Measurements from ENCODE around the gene WFDC12.
A peak's percentile ranks its signal among the peaks of the same experiment; 100 is the strongest.

WFDC12 gene

GRCh38 chr20:45115386-45115774 lies 8.9 kb downstream of the WFDC12 start:
- 83 to 91% methylated on average over 3 of the region's 3 CpGs for WGBS, 2 experiments (ENCODE audit: insufficient coverage in 2 of 2)
- H3K9me3 ChIP-seq (ENCODE audit: control insufficient read depth, low read length), result no peaks in the 10 kb centered on the region
- H3K4me3 ChIP-seq (ENCODE audit: extremely low read depth, insufficient read depth, low read length, poor library complexity, severe bottlenecking), result no peak overlapping the region
- no peaks in the 10 kb centered on the region for H3K36me3 ChIP-seq (ENCODE audit: control insufficient read depth, insufficient read depth, low read length)
- H3K27ac ChIP-seq (ENCODE audit: low read depth, low read length, severe bottlenecking), result no peak overlapping the region
- no peaks in the 10 kb centered on the region for H3K4me1 ChIP-seq (ENCODE audit: control insufficient read depth, insufficient read depth, low read length, poor library complexity, severe bottlenecking)

GRCh38 chr20:45114465-45115385 lies 9.5 kb downstream of the WFDC12 start, which contains the start of gene WFDC5:
TSS of gene WFDC5 (minus strand) at chr20:45115174. CDS start at chr20:45115083, 91 bp downstream.
- Histone ChIP-seq H3K9me3 (ENCODE audit: control insufficient read depth, low read length) (no peaks in the 10 kb centered on the region), H3K27ac (ENCODE audit: low read depth, low read length, severe bottlenecking) (no peak within 1 kb of the TSS), H3K4me1 (ENCODE audit: control insufficient read depth, insufficient read depth, low read length, poor library complexity, severe bottlenecking) (no peaks in the 10 kb centered on the region), H3K4me3 (ENCODE audit: extremely low read depth, insufficient read depth, low read length, poor library complexity, severe bottlenecking) (no peak within 1 kb of the TSS), H3K36me3 (ENCODE audit: control insufficient read depth, insufficient read depth, low read length) (no peaks in the 10 kb centered on the region)
- WGBS, 2 experiments (ENCODE audit: insufficient coverage in 2 of 2), result 66 to 70% methylated on average over 10 to 15 of the region's 16 CpGs

- no peaks in the 10 kb centered on the region for H3K36me3 ChIP-seq (ENCODE audit: control insufficient read depth, insufficient read depth, low read length)
- no peak overlapping the region for H3K27ac ChIP-seq (ENCODE audit: low read depth, low read length, severe bottlenecking)
- H3K9me3 ChIP-seq (ENCODE audit: control insufficient read depth, low read length), result no peaks in the 10 kb centered on the region
- no peaks in the 10 kb centered on the region for H3K4me1 ChIP-seq (ENCODE audit: control insufficient read depth, insufficient read depth, low read length, poor library complexity, severe bottlenecking)
- WGBS, 2 experiments (ENCODE audit: insufficient coverage in 2 of 2), result 87 to 93% methylated on average over 3 of the region's 3 CpGs
- no peak overlapping the region for H3K4me3 ChIP-seq (ENCODE audit: extremely low read depth, insufficient read depth, low read length, poor library complexity, severe bottlenecking)
Measured at GRCh38 chr20:45113865-45114264, 10.4 kb downstream of the WFDC12 start.

- no peaks in the 10 kb centered on the region for H3K36me3 ChIP-seq (ENCODE audit: control insufficient read depth, insufficient read depth, low read length)
- H3K4me3 ChIP-seq (ENCODE audit: extremely low read depth, insufficient read depth, low read length, poor library complexity, severe bottlenecking), result no peak overlapping the region
- H3K4me1 ChIP-seq (ENCODE audit: control insufficient read depth, insufficient read depth, low read length, poor library complexity, severe bottlenecking), result no peaks in the 10 kb centered on the region
- no peak overlapping the region for H3K27ac ChIP-seq (ENCODE audit: low read depth, low read length, severe bottlenecking)
- no peaks in the 10 kb centered on the region for H3K9me3 ChIP-seq (ENCODE audit: control insufficient read depth, low read length)
Measured at GRCh38 chr20:45112754-45113153, 11.5 kb downstream of the WFDC12 start.

GRCh38 chr20:45111799-45112471 lies 12.3 kb downstream of the WFDC12 start:
- H3K27ac ChIP-seq (ENCODE audit: low read depth, low read length, severe bottlenecking), result no peak overlapping the region
- H3K4me3 ChIP-seq (ENCODE audit: extremely low read depth, insufficient read depth, low read length, poor library complexity, severe bottlenecking), result no peak overlapping the region
- H3K9me3 ChIP-seq (ENCODE audit: control insufficient read depth, low read length), result no peaks in the 10 kb centered on the region
- H3K36me3 ChIP-seq (ENCODE audit: control insufficient read depth, insufficient read depth, low read length), result no peaks in the 10 kb centered on the region
- no peaks in the 10 kb centered on the region for H3K4me1 ChIP-seq (ENCODE audit: control insufficient read depth, insufficient read depth, low read length, poor library complexity, severe bottlenecking)
- 63 to 90% methylated on average over 11 of the region's 17 CpGs for WGBS, 2 experiments (ENCODE audit: insufficient coverage in 2 of 2)

- Histone ChIP-seq H3K36me3 (ENCODE audit: control insufficient read depth, insufficient read depth, low read length) (no peaks in the 10 kb centered on the region), H3K4me3 (ENCODE audit: extremely low read depth, insufficient read depth, low read length, poor library complexity, severe bottlenecking) (no peak overlapping the region), H3K27ac (ENCODE audit: low read depth, low read length, severe bottlenecking) (no peak overlapping the region), H3K9me3 (ENCODE audit: control insufficient read depth, low read length) (no peaks in the 10 kb centered on the region), H3K4me1 (ENCODE audit: control insufficient read depth, insufficient read depth, low read length, poor library complexity, severe bottlenecking) (no peaks in the 10 kb centered on the region)
- 92% methylated on average over 10 of the region's 11 CpGs for WGBS, 2 experiments (ENCODE audit: insufficient coverage in 2 of 2)
Measured at GRCh38 chr20:45111285-45111684, 13.0 kb downstream of the WFDC12 start.

GRCh38 chr20:45110301-45110700 lies 14.0 kb downstream of the WFDC12 start:
- no peak overlapping the region for H3K4me3 ChIP-seq (ENCODE audit: extremely low read depth, insufficient read depth, low read length, poor library complexity, severe bottlenecking)
- 97 to 98% methylated on average over 11 of the region's 11 CpGs for WGBS, 2 experiments (ENCODE audit: insufficient coverage in 2 of 2)
- no peaks in the 10 kb centered on the region for H3K36me3 ChIP-seq (ENCODE audit: control insufficient read depth, insufficient read depth, low read length)
- no peaks in the 10 kb centered on the region for H3K4me1 ChIP-seq (ENCODE audit: control insufficient read depth, insufficient read depth, low read length, poor library complexity, severe bottlenecking)
- H3K27ac ChIP-seq (ENCODE audit: low read depth, low read length, severe bottlenecking), result no peak overlapping the region
- H3K9me3 ChIP-seq (ENCODE audit: control insufficient read depth, low read length), result no peaks in the 10 kb centered on the region

- Histone ChIP-seq H3K4me3 (ENCODE audit: extremely low read depth, insufficient read depth, low read length, poor library complexity, severe bottlenecking) (no peak overlapping the region), H3K9me3 (ENCODE audit: control insufficient read depth, low read length) (no peaks in the 10 kb centered on the region), H3K4me1 (ENCODE audit: control insufficient read depth, insufficient read depth, low read length, poor library complexity, severe bottlenecking) (peaks cover 5% of the 10 kb centered on the region), H3K36me3 (ENCODE audit: control insufficient read depth, insufficient read depth, low read length) (no peaks in the 10 kb centered on the region), H3K27ac (ENCODE audit: low read depth, low read length, severe bottlenecking) (no peak overlapping the region)
- 88 to 91% methylated on average over 5 to 8 of the region's 8 CpGs for WGBS, 2 experiments (ENCODE audit: insufficient coverage in 2 of 2)
Measured at GRCh38 chr20:45109634-45110033, 14.6 kb downstream of the WFDC12 start.

- Histone ChIP-seq H3K4me3 (ENCODE audit: extremely low read depth, insufficient read depth, low read length, poor library complexity, severe bottlenecking) (no peak overlapping the region), H3K9me3 (ENCODE audit: control insufficient read depth, low read length) (no peaks in the 10 kb centered on the region), H3K36me3 (ENCODE audit: control insufficient read depth, insufficient read depth, low read length) (no peaks in the 10 kb centered on the region), H3K4me1 (ENCODE audit: control insufficient read depth, insufficient read depth, low read length, poor library complexity, severe bottlenecking) (peaks cover 14% of the 10 kb centered on the region), H3K27ac (ENCODE audit: low read depth, low read length, severe bottlenecking) (peak overlapping the region; percentile 11)
- no CpG with 5 or more reads among the region's 2 CpGs for WGBS, 2 experiments (ENCODE audit: insufficient coverage in 2 of 2)
Measured at GRCh38 chr20:45105317-45105716, 18.9 kb downstream of the WFDC12 start.

- Histone ChIP-seq H3K4me3 (ENCODE audit: extremely low read depth, insufficient read depth, low read length, poor library complexity, severe bottlenecking) (no peak overlapping the region), H3K27ac (ENCODE audit: low read depth, low read length, severe bottlenecking) (peak overlapping the region; percentile 48), H3K9me3 (ENCODE audit: control insufficient read depth, low read length) (no peaks in the 10 kb centered on the region), H3K36me3 (ENCODE audit: control insufficient read depth, insufficient read depth, low read length) (no peaks in the 10 kb centered on the region), H3K4me1 (ENCODE audit: control insufficient read depth, insufficient read depth, low read length, poor library complexity, severe bottlenecking) (peaks cover 14% of the 10 kb centered on the region)
- 79 to 97% methylated on average over 2 to 3 of the region's 5 CpGs for WGBS, 2 experiments (ENCODE audit: insufficient coverage in 2 of 2)
Measured at GRCh38 chr20:45104786-45105185, 19.5 kb downstream of the WFDC12 start.

- Histone ChIP-seq H3K9me3 (ENCODE audit: control insufficient read depth, low read length) (no peaks in the 10 kb centered on the region), H3K4me1 (ENCODE audit: control insufficient read depth, insufficient read depth, low read length, poor library complexity, severe bottlenecking) (peaks cover 14% of the 10 kb centered on the region), H3K4me3 (ENCODE audit: extremely low read depth, insufficient read depth, low read length, poor library complexity, severe bottlenecking) (no peak overlapping the region), H3K36me3 (ENCODE audit: control insufficient read depth, insufficient read depth, low read length) (no peaks in the 10 kb centered on the region), H3K27ac (ENCODE audit: low read depth, low read length, severe bottlenecking) (no peak overlapping the region)
- 100% methylated on average over 1 of the region's 2 CpGs for WGBS, 2 experiments (ENCODE audit: insufficient coverage in 2 of 2)
Measured at GRCh38 chr20:45103072-45103471, 21.2 kb downstream of the WFDC12 start.
